ENCODE measurements around the gene SORBS2. TPM values are rescaled to one million over a fixed set of nuclear protein-coding genes. Genes with fewer than 3 reads are reported as not detected.

Gene SORBS2
- total and polyA plus RNA-seq, 7 donors = 7.9 to 1,032 (median 849) TPM

- Histone ChIP-seq H3K27me3 (no peaks in the 10 kb centered on the region), H3K4me1 (peaks cover 0 to 73% (median 52%) of the 10 kb centered on the region in 4 donors), H3K4me3 (no peak overlapping the region), H3K9me3 (no peaks in the 10 kb centered on the region), H3K27ac (peak overlapping the region; percentile 81 to 88 (median 84)), H3K36me3 (peaks cover 0 to 7% (median 2%) of the 10 kb centered on the region in 4 donors)
- no peak for DNase-seq
- 89 to 91% methylated on average over 2 of the region's 2 CpGs for WGBS, 2 donors
- no peak for TF ChIP-seq CTCF (IDR thresholded peaks at IDR 0.05)
- TF ChIP-seq POLR2A (IDR thresholded peaks at IDR 0.05) = no peak
- intact Hi-C loops (cut with DNase I) = no loop called here
Measured at GRCh38 chr4:185728893-185729292, 83.1 kb downstream of the SORBS2 start.

GRCh38 chr4:185726931-185727330 is 85.1 kb downstream of the SORBS2 start:
- 69 to 76% methylated on average over 8 of the region's 8 CpGs for WGBS, 2 donors
- no peak overlapping the region for H3K4me3 ChIP-seq
- peaks cover 0 to 78% (median 58%) of the 10 kb centered on the region in 4 donors for H3K4me1 ChIP-seq
- H3K27me3 ChIP-seq = no peaks in the 10 kb centered on the region
- intact Hi-C loops (cut with DNase I) = no loop called here
- no peaks in the 10 kb centered on the region for H3K36me3 ChIP-seq
- no peaks in the 10 kb centered on the region for H3K9me3 ChIP-seq
- peak; percentile 89 for DNase-seq
- TF ChIP-seq POLR2AphosphoS5 (IDR thresholded peaks at IDR 0.05) = peak in 3 of 4 donors; percentile 24 to 41 (median 30)
- TF ChIP-seq EP300 (IDR thresholded peaks at IDR 0.05) = peak in 1 of 4 donors; percentile 48
- no peak for TF ChIP-seq CTCF (IDR thresholded peaks at IDR 0.05)
- no peak for TF ChIP-seq POLR2A (IDR thresholded peaks at IDR 0.05)
- peak overlapping the region; percentile 81 to 88 (median 84) for H3K27ac ChIP-seq

GRCh38 chr4:185723631-185724260 is 88.2 kb downstream of the SORBS2 start:
- DNase-seq = no peak

GRCh38 chr4:185722029-185722316 is 90.0 kb downstream of the SORBS2 start:
- 67 to 76% methylated on average over 3 of the region's 3 CpGs for WGBS, 2 donors
- Histone ChIP-seq H3K4me1 (peaks cover 0 to 98% (median 63%) of the 10 kb centered on the region in 4 donors), H3K27me3 (no peaks in the 10 kb centered on the region), H3K36me3 (no peaks in the 10 kb centered on the region), H3K4me3 (no peak overlapping the region), H3K9me3 (no peaks in the 10 kb centered on the region), H3K27ac (peak overlapping the region; percentile 77 to 88 (median 82))
- DNase-seq = no peak
- intact Hi-C loops (cut with DNase I) = loop anchor here (5.0 kb wide), 1 partner anchor 65 kb away; no protein-coding TSS in a partner anchor
- peak; percentile 56 to 89 (median 62) for TF ChIP-seq EP300 (IDR thresholded peaks at IDR 0.05)
- TF ChIP-seq POLR2A (IDR thresholded peaks at IDR 0.05) = no peak
- peak; percentile 15 to 65 (median 55) for TF ChIP-seq POLR2AphosphoS5 (IDR thresholded peaks at IDR 0.05)
- no peak for TF ChIP-seq CTCF (IDR thresholded peaks at IDR 0.05)

More at GRCh38 chr4:185723631-185724260, 88.2 kb downstream of the SORBS2 start:
- 44 to 62% methylated on average over 6 of the region's 6 CpGs for WGBS, 2 donors
- Histone ChIP-seq H3K27me3 (no peaks in the 10 kb centered on the region), H3K9me3 (no peaks in the 10 kb centered on the region), H3K4me3 (no peak overlapping the region), H3K4me1 (peaks cover 0 to 90% (median 60%) of the 10 kb centered on the region in 4 donors), H3K27ac (peak overlapping the region; percentile 77 to 88 (median 82)), H3K36me3 (no peaks in the 10 kb centered on the region)
- TF ChIP-seq EP300 (IDR thresholded peaks at IDR 0.05) = no peak
- no peak for TF ChIP-seq POLR2AphosphoS5 (IDR thresholded peaks at IDR 0.05)
- TF ChIP-seq POLR2A (IDR thresholded peaks at IDR 0.05) = no peak
- no peak for TF ChIP-seq CTCF (IDR thresholded peaks at IDR 0.05)
- intact Hi-C loops (cut with DNase I) = loop anchor here (5.0 kb wide), 1 partner anchor 66 kb away; no protein-coding TSS in a partner anchor
